ENCODE measurements around the gene PRUNE2.

GRCh38 chr9:76846297-76846696, 59.6 kb downstream of the PRUNE2 start:
- TF ChIP-seq YY1 (IDR thresholded peaks at IDR 0.05; ENCODE audit: insufficient read depth, insufficient read length) (no peak), SUZ12 (IDR thresholded peaks at IDR 0.05; ENCODE audit: extremely low read depth, insufficient read depth, insufficient read length) (no peak), ZNF274 (IDR thresholded peaks at IDR 0.05; ENCODE audit: low read depth, low read length) (no peak)

All from NT2/D1 (cell line).